Mucosa of stomach (tissue), 1 donor: ENCODE data around the gene RBM20.
"Not testable (repeated sequence)": the region's sequence is repeated elsewhere in the genome, so short reads cannot be mapped to it uniquely, and the experiment has no call there.

ENCODE experiments used
- H3K27me3 ChIP-seq: one replicate; pipeline ENCODE4 v1.7.0; 2013; ENCODE audit warnings: mild to moderate bottlenecking, low read length; ENCODE audit not compliant: control insufficient read depth, insufficient read depth
- H3K36me3 ChIP-seq: one replicate; pipeline ENCODE4 v1.7.0; 2013; ENCODE audit warnings: low read length; ENCODE audit not compliant: control insufficient read depth, insufficient read depth
- H3K4me1 ChIP-seq: one replicate; pipeline ENCODE4 v1.7.0; 2013; ENCODE audit warnings: mild to moderate bottlenecking, low read length; ENCODE audit not compliant: control insufficient read depth, insufficient read depth
- H3K4me3 ChIP-seq: one replicate; pipeline ENCODE4 v1.7.0; 2013; ENCODE audit warnings: low read length
- H3K9ac ChIP-seq: one replicate; pipeline ENCODE4 v1.7.0; 2013; ENCODE audit warnings: mild to moderate bottlenecking, low read length, moderate library complexity
- H3K9me3 ChIP-seq: one replicate; pipeline ENCODE4 v1.7.0; 2013; ENCODE audit warnings: mild to moderate bottlenecking, low read length, moderate library complexity; ENCODE audit not compliant: control insufficient read depth
- donor health status: Pancreatic carcinoma.

RBM20 gene

GRCh38 chr10:110705596-110705995 is 61.5 kb downstream of the RBM20 start:
- H3K9me3 ChIP-seq, H3K4me3 ChIP-seq, H3K4me1 ChIP-seq, H3K27me3 ChIP-seq, H3K9ac ChIP-seq, H3K36me3 ChIP-seq: not testable (repeated sequence)

GRCh38 chr10:110706690-110707098 is 62.6 kb downstream of the RBM20 start:
- Histone ChIP-seq H3K4me3 (no peak overlapping the region), H3K27me3 (peaks cover 2% of the 10 kb centered on the region), H3K36me3 (no peaks in the 10 kb centered on the region), H3K4me1 (no peaks in the 10 kb centered on the region), H3K9me3 (no peaks in the 10 kb centered on the region), H3K9ac (no peak overlapping the region)

- H3K9ac ChIP-seq, result no peak overlapping the region
Measured at GRCh38 chr10:110708776-110709443, 64.8 kb downstream of the RBM20 start.

GRCh38 chr10:110709444-110709828 is 65.3 kb downstream of the RBM20 start:
- Histone ChIP-seq H3K4me3 (no peak overlapping the region), H3K9ac (no peak overlapping the region), H3K9me3 (no peaks in the 10 kb centered on the region), H3K36me3 (no peaks in the 10 kb centered on the region), H3K4me1 (no peaks in the 10 kb centered on the region), H3K27me3 (no peaks in the 10 kb centered on the region)

More at GRCh38 chr10:110708776-110709443, 64.8 kb downstream of the RBM20 start:
- H3K9me3 ChIP-seq, result no peaks in the 10 kb centered on the region
- H3K4me3 ChIP-seq, result no peak overlapping the region
- H3K27me3 ChIP-seq, result no peaks in the 10 kb centered on the region
- H3K4me1 ChIP-seq, result no peaks in the 10 kb centered on the region
- H3K36me3 ChIP-seq, result no peaks in the 10 kb centered on the region

- no peak overlapping the region for H3K9ac ChIP-seq
- no peaks in the 10 kb centered on the region for H3K27me3 ChIP-seq
- H3K9me3 ChIP-seq, result no peaks in the 10 kb centered on the region
- H3K36me3 ChIP-seq, result no peaks in the 10 kb centered on the region
- H3K4me1 ChIP-seq, result no peaks in the 10 kb centered on the region
- H3K4me3 ChIP-seq, result no peak overlapping the region
Measured at GRCh38 chr10:110709964-110710587, 65.9 kb downstream of the RBM20 start.

- H3K27me3 ChIP-seq, result no peaks in the 10 kb centered on the region
- no peaks in the 10 kb centered on the region for H3K36me3 ChIP-seq
- no peaks in the 10 kb centered on the region for H3K9me3 ChIP-seq
- H3K9ac ChIP-seq, result no peak overlapping the region
- no peaks in the 10 kb centered on the region for H3K4me1 ChIP-seq
- no peak overlapping the region for H3K4me3 ChIP-seq
Measured at GRCh38 chr10:110710621-110711020, 66.5 kb downstream of the RBM20 start.

- no peaks in the 10 kb centered on the region for H3K4me1 ChIP-seq
- no peak overlapping the region for H3K4me3 ChIP-seq
- H3K36me3 ChIP-seq, result no peaks in the 10 kb centered on the region
- no peaks in the 10 kb centered on the region for H3K9me3 ChIP-seq
- H3K9ac ChIP-seq, result no peak overlapping the region
- no peaks in the 10 kb centered on the region for H3K27me3 ChIP-seq
Measured at GRCh38 chr10:110711382-110711781, 67.2 kb downstream of the RBM20 start.

- Histone ChIP-seq H3K27me3 (no peaks in the 10 kb centered on the region), H3K36me3 (no peaks in the 10 kb centered on the region), H3K4me1 (no peaks in the 10 kb centered on the region), H3K4me3 (no peak overlapping the region), H3K9me3 (no peaks in the 10 kb centered on the region), H3K9ac (no peak overlapping the region)
Measured at GRCh38 chr10:110714356-110714755, 70.2 kb downstream of the RBM20 start.

- Histone ChIP-seq H3K9ac (no peak overlapping the region), H3K27me3 (no peaks in the 10 kb centered on the region), H3K4me1 (no peaks in the 10 kb centered on the region), H3K9me3 (no peaks in the 10 kb centered on the region), H3K36me3 (no peaks in the 10 kb centered on the region), H3K4me3 (no peak overlapping the region)
Measured at GRCh38 chr10:110717781-110718589, 73.8 kb downstream of the RBM20 start.

- Histone ChIP-seq H3K9me3 (no peaks in the 10 kb centered on the region), H3K36me3 (no peaks in the 10 kb centered on the region), H3K4me1 (no peaks in the 10 kb centered on the region), H3K9ac (no peak overlapping the region), H3K27me3 (no peaks in the 10 kb centered on the region), H3K4me3 (no peak overlapping the region)
Measured at GRCh38 chr10:110721406-110722038, 77.4 kb downstream of the RBM20 start.

- H3K9ac ChIP-seq, result no peak overlapping the region
- no peaks in the 10 kb centered on the region for H3K4me1 ChIP-seq
- no peaks in the 10 kb centered on the region for H3K36me3 ChIP-seq
- no peak overlapping the region for H3K4me3 ChIP-seq
- H3K9me3 ChIP-seq, result no peaks in the 10 kb centered on the region
- H3K27me3 ChIP-seq, result no peaks in the 10 kb centered on the region
Measured at GRCh38 chr10:110723224-110723891, 79.2 kb downstream of the RBM20 start.
